ENCODE measurements around the gene DENND1A.
"Not testable (repeated sequence)": the region's sequence is repeated elsewhere in the genome, so short reads cannot be mapped to it uniquely, and the experiment has no call there.

The DENND1A gene

DNA sequence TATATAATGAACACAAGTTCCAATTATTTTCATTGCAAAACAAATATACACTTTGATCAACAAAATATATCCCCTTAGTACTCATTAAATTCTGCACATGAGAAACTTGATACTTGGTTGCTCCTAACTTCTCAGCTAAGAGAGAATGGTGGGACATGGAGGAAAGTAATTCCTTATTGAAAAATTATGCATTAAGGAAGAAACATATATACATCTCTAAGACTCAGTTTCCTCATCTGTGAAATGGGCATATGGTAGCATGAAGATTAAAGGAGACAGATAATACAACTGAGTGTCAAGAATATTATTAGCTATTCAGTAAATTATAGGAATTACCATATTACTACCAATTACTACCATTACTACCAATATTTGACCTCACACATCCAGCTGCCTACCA lies 488.2 kb downstream of the DENND1A start:
- DNase-seq, result no peak

DNA sequence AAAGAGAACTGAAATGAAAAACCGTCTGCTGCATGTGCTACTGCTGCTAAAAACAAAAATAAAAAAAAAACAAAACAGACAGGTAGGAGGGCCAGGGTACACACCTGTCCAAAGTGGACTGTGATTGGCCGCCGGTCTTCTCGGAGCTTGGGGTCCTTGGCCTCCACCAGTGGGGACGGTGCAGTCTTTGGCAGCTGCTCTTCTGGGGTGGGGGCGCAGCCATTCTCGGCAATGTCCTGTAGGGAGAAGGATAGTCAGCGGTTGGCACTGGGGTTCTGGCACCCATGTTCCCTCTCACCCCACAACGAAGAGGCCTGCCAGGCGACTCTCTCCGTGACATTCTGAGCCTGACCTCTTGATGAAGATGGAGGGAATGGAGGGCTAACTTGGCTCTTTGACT lies 489.7 kb downstream of the DENND1A start:
- no peak for DNase-seq

DNA sequence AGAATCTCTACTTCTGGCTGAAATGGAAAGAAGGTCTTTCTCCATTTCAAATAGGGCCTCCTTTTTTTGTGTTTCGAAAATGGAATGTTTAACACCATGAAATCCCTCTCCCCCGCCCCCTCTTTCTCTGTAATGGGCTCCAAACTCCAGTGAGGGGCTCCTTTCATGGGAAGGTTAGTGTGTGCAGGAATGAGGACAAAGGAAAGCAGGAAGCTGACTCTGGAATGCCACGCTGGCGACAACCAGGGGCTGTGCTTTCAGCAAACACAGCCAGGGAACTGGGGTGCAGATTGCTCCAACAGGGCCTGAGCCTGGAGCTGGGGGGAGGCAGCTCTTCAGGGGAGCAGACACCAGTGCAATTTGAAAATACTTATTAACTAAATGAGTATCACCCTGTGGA lies 491.1 kb downstream of the DENND1A start:
- DNase-seq, result no peak

DNA sequence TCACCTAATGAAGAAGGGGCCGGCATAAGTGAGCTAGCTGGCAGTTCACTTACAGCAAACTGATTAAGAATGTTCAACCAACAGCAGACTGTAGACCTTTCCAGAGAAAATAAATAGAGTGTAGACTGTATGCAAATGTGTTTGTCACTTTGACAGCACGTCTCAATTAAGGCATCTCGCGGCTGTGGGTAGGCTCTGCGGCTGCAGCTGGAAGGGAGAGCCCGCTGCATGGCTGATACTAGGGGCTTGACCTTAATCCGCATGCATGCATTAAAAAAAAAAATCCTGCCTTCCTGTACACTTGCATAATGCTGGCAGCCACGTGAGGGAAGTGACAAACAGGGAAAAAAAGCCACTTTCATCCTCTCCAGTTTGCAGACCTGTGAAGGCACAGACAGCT lies 491.6 kb downstream of the DENND1A start:
- DNase-seq, result no peak

DNA sequence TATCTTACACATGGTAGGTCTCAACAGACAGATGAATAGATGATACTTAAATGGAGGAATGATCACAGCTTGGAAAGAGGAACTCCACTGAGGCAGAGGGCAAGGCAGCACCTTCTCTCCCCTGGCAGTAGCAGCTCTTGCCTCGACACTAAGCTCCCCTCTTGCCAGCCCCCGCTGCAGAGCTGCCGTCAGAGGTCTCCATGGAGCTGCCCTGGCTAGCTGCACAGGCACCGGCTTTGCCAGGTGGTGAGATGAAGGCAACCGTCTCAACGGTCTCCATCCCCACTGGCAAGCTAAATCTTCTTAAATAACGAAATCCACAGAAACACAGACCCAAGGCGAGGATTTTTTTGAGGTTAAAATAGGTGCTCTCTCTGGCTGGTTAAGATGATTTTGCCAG lies 492.7 kb downstream of the DENND1A start:
- DNase-seq, result no peak

DNA sequence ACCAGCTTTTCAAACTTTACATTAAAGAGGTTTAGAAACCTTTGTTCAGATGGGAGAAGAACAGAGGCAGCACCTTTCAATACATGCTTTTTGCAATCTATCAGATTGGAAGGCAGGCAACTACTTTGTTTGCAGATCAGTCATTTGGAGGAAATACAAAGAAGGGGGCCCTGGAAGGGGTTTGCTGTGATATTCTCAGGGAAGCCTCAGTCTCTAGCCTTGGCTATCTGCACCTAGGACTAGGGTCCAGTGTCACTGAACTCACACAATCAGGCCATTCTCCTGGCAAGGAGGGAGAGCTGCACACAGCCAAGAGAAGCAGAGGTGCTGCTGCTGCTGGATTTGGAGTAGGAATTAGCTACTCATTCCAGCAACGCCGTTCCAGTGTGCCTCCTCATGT lies 494.5 kb downstream of the DENND1A start:
- DNase-seq, result no peak

DNA sequence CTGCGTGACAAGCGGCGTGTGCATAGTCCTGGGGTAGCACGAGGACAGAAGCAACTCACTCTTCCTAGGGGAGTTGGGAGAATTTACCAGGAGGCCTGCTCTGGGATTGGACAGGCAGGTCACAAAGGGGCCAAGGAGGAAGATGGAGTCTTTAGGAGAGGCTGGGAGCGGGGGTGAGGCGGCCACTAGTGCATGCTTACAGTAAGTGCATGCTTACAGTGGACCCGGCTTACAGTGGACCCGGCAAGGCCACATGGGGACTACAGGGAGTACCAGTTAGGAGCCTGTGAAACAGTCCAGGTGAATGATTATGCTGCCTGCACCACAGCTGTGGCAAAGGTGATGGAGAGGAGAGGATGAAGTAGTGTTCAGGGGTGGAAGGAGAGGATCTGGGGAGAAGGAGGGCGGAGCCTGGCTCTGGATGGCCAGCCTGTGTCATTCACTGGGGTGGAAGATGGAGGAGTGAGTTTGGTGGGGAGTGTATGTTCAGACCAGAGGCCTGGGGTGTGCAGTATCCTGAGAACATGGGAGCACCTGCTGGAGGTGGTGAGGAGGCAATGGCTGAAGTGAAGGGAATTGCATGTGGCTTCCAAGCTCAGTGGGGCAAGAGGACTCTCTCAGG lies 495.2 kb downstream of the DENND1A start:
- DNase-seq, result peak; percentile 10 to 25

DNA sequence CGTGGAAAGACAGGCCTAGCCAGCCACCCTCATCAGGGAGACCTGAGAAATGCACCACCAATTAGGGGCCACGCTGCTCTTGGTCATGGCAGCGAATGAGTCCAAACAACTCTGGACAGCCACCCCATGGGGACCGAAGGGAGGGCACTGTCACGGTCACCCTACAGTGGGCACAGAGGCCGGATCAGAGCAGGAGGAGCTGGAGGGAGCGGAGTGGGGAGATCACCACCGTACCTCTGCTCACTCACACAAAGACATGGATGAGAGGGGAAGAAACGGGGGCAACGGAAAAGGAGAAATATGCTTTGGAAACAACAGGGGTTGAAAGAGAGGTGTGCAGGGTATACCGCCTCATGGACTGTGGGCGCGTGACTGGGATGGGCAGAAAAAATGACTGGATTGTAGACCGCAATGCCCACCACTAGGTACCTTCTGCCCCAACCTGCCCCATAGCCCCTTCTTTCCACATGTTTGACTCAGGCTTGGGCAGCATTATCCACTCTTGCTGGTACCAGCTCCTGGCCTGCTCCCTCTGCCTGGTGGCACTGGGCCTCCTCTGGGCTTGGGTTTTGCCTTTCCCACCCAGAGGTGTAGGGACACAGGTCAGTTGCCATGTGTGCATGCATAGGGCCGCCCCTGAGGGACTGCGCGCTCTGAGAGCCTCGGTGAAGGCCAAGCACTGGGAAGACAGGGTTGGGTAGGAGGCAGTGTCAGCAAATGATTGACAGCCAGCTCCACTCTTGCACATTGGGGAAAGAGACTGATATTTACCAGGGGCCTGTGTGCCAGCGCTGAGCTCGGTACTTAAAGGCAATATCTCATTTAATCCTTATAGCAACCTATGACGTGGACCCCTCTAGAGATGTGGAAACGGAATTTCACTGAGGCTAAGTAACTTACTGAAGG lies 497.3 kb downstream of the DENND1A start:
- DNase-seq, result no peak

DNA sequence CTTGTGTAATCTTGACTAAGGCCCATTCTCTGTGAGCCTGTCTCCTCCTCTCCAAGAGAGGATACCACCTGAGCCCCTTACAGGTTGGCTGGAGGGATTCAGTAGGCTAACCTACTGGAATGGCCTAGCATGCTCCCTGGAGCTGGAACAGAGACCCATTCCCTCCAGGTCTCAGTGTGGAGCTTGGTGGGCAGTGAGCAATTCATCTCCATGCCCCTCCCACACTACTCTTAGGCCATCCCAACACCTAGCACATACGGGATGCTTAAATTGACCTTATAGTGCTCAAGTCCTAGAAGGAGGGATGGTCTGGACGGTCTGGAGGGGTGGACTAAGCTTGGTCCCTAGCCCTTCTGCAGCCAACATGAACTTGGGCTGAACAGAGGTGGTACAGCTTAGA lies 498.3 kb downstream of the DENND1A start:
- DNase-seq, result no peak

DNA sequence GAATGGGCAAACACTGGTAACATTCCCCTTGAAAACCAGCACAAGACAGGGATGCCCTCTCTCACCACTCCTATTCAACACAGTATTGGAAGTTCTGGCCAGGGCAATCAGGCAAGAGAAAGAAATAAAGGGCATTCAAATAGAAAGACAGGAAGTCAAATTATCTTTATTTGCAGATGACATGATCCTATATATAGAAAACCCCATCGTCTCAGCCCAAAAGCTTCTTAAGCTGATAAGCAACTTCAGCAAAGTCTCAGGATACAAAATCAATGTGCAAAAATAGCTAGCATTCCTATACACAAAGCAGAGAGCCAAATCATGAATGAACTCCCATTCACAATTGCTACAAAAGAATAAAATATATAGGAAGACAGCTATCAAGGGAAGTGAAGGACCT lies 501.5 kb downstream of the DENND1A start:
- not testable (repeated sequence) for DNase-seq

DNA sequence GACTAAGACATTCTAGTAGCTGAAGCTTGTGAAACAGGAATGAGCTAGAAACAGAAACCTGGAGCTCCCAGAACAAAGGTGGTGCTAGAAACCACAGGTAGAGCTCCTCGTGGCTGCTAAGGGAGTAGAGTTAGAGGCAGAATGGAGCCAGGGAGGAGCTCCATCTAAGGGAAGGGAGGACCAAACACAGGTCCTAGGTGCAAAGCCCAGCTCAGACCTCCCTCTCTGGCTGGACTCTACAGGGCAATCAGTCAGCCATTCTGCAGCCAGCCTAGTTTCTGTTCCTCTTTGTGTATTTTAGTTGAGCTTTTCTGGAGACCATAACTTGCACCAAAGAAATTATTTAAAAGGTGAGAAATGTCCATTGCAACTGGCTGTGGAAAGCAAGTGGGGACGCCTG lies 503.5 kb downstream of the DENND1A start:
- no peak for DNase-seq

DNA sequence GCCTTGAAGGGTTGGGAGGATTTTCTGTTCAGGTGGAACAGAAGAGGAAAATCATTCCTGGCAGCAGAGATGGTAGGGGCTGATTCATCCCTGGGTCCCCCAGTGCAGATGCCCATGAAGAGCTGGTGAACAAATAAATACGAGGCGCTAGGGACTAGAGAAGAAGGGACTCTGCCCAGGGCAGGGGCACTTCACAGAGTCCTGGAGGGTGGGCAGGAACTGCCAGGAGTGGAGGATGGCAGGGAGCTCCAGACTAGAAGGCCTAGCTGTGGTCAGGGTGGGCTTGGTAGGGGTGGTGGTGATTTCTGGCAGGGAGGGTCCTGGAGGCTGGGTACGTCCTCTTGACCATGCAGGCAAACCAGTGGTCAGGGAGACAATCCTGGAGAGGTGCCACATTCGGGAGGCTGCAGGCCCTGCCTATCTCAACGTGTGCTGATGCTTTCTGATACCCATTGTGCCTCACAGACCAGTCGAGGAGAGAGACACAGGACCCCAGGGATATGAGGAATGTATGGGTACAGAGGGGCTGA lies 504.0 kb downstream of the DENND1A start:
- no peak for DNase-seq

DNA sequence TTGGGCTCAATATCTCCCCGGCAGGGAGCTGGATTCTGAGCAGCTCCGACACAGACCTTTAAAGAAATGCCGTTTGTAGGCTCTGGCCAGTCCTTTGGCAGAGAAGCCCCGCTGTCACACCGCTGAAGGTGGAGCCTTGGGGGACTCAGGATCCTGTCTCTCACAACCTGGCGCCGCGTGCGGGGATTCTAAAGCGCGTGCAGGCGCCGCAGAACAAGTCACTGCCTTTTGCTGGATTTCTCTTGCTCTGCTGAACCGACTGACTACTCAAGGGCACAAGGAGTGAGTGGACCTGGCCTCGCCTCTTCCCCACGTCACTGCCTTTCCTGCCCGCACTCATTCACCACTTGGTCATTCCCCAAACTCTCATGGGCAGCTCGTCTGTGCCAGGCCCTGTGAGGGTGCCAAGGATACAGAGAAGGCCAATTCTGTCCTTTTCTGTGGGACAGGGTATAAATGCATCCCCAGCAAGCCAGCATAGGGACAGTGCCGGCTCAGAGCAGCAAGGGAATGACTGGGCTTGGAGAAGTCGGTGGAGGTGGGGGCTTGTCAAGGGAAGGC lies 504.6 kb downstream of the DENND1A start:
- no peak for DNase-seq

DNA sequence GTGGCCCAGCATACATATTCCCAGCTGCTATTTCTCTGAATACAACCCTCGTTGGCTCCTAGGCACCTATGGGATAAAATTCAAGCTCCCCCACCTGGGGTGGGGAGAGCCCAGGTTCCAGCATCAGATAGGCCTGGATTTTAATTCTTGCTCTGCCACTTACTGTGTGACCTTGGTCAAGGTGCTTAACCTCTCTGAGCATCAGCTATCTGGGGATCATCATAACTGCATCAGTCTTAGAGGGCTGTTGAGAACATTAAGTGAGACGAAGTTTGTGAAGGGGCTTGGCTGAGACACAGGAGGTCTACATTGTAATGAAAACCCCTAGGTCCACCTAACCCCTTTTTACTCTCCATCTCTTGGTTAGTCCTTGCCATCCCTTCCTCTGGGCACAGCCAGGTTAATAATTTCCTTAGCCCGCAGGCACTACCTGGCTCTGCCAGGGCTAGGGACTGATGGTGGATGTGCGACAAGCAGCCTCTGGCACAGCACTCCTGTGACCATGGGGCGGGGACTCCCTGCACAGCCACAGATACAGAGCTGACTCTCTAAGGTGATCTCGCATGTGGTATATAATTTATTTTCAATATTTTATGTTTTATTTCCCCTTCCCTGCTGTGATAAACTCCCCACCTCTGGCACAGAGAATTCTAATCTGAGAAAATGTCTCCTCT lies 505.2 kb downstream of the DENND1A start:
- no peak for DNase-seq

DNA sequence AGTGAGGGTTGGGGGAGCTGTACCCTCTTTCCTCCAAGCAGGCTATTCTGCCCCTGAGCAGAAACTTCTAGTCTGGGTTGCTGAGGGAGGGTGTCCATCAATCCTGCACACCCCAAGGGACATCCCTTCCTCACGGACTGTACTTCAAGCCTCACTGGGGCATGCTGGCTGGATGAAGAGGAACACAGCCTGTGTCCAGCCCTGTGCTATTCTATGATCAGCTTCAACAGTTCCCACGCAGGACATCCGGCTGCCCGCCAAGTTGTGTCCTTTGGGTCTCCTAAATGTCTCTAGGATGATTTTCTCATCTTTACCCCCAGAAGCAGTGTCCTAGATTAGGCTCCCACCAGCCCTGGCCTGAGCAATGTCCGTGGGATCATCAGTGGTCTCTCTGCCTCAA lies 505.8 kb downstream of the DENND1A start:
- no peak for DNase-seq

DNA sequence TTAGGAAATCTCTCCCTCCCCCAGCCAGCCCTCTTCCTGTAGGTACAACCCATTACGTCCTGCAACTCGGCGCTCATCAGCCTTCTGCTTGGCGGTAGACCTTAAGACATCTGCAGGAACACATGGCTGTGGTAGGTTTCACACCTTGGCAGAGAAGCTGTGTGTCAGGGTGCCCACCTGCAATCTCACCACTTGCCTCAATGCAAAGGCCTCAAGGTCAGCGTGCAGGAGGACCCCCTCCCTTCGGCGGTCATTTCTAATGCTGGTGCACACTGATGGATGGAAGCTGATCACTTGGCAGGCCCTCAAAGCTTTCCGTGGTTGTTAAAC lies 506.6 kb downstream of the DENND1A start:
- DNase-seq, result no peak

DNA sequence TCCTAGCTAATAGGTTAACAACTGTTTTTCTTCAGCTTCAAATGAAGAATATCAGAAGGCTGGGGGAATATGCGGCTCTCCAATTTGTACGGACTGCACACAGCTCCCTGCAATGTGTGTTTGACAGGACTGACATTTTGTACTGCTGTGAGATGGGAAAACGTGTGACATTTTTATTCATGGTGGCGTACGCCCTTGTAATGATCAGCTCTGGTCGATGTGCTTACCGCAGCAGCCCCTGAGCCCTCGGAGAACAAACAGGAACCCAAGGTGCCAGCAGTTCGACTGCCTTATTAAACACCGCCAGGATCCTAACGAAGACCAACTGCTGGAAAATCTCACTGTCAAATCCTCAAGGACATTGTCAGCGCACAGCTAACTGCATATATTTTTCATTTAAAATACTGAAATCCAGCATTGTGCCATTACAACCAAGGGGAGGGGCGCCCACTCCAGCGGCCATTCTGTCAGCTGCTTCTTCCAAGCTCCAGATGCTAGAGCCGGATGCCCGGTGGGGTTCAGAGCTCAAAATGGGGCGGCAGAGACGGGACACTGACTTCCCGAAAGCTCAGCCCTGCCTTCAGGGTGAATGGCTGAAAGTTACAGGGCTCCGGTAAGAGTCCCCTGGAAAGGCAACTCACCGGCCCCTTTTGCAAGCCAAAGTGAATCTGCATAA lies 507.2 kb downstream of the DENND1A start:
- no peak for DNase-seq

DNA sequence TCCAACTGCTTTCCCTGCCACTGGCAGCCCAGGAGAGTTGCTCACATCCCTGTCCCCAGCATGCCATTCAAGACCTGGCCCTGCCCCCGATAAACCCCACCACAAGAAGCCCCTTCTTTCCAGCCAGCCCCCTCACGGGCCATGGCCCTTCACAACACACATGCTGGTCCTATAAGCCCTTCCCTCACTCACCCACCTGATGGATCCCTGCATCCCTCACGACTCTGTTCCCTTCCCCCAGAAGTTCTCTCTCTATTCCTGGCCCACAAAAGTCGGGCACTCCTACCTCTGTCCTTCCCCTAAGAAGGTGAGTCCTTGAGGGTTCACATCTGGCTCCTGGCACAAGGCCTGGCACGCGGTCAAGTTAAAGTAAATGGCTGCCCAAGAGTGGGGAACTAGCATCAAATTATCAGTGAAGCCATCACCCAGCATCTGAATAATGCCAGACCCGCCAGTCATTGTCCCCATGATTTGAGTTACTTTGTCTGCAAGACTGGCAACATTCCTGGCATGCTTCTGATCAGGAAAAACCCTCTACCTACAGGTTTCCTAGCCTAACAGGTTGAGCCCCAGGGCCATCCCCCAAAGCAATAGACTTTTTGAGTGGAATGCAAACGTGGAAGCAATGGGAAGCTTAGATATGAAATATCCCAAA lies 508.0 kb downstream of the DENND1A start:
- no peak for DNase-seq

DNA sequence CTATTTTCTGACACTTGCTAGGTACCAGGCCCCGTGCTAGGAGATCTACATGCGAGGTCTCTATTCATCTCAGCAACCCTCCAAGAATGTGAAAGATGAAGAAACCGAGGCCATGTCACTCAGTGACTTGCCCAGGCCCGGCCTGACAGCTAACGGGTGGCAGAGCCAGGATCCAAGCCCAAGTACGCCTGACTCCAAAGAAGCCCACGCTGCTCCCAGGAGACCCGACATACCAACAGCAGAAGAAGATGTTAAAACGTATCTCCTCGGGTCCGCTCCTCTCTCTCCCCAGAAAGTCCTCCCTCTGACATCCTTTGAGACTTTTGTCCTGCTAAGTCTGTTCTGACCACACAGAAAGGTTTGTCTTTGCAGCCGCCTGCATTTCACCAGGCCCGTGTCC lies 508.7 kb downstream of the DENND1A start:
- DNase-seq, result no peak

DNA sequence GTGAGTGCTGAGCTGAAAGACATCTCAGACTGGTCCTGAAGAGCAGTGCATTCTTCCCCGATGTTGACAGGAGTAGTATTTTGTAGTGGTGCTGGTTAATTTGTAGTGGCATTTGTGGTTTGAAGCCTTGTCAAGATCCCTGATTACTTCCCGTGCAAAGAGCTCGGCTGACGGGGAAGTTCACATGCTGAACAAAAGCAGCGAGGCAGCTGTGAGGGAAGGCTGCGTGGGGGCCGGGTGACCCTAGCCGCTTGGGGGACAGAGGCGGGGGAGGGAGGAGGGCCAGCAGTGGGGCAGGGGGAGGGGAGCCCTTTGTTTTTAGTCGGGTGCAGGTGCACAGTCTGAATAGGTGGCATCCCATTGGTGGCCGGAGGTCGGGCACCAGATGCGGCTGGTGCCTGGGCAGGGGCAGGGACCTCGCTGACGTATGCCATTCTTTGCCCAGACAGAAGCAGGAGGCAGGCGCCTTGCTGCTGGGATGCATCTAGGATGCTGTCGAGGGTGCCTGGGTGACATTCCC lies 509.3 kb downstream of the DENND1A start:
- DNase-seq, result no peak

DNA sequence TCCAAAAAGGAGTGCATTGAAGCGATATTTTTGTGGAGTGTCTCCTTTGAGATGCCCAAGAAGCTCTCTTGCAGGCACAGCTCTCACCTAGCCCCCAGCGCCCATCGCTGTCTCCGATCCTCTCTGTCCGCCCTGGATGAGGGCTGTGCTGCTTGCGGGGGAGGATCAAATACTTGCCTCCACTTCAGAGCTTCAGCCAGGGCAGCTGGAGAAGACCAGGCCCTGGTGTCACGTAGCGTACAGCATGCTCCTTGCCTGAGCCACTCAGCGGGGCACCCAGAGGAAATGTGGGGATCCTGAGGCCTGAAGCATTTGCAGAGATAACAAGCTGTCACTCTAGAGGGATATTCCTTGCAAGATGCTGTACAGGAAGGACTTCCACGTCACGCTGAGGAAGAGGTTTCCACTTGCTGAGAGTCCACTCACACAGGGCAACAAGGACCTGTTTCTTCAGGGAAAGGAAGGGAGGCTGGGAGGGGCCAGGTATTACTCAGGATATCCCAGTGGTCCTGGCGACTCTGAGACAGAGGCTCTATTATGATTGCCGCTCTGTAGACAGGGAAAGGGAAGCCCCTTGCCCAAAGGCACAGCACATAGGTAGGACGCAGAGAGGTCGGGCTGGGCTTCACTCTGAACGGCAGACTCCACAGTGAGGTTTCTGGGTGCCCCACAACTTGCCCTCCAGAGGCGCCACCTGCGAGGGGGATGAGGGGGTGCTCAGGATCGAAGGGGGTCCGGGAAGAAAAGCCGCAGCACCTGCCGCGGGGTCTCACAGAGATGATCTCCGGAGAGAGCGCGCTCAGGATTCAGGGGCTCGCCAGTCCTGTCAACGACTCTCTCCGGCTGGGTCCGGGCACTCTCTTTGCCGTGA lies 510.0 kb downstream of the DENND1A start:
- DNase-seq, result no peak

Data from NCI-H524 (cell line).